Measurements from ENCODE around the gene DND1. TPM values are rescaled to one million over a fixed set of nuclear protein-coding genes. Genes with fewer than 3 reads are reported as not detected.
"Not testable (repeated sequence)": the region's sequence is repeated elsewhere in the genome, so short reads cannot be mapped to it uniquely, and the experiment has no call there.

Gene DND1
- total RNA-seq, 1 experiment from 2014 or later, result not detected

DNA sequence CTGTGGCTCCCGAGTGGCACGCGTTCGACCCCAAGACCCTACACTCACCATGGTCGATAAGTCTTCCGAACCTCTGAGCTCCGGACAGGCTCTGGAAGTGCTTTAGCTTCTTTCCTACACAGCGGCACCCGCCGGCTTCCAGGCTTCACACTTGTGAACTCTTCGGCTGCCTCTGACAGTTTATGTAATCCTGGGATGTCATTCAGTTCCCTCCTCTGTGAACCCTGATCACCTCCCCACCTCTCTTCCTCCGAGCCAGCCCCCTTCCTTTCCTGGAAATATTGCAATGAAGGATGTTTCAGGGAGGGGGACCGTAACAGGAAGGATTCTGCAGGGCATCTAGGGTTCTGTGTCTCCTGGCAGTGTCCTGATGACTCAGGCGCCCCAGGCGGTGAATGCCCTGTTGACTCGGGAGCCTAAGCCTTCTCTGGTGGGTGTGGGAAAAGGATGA lies 40.3 kb downstream of the DND1 start, which contains the start of gene CD14:
TSS of gene CD14 (minus strand) at position 155 of the 451 bp plus-strand sequence. CDS start at position 51, 104 bp downstream.
- in situ Hi-C loops (cut with HindIII; ENCODE audit: low sequenced_read_pairs), result no loop called here
- peak; percentile 74 for DNase-seq (ENCODE audit: low spot score)

DNA sequence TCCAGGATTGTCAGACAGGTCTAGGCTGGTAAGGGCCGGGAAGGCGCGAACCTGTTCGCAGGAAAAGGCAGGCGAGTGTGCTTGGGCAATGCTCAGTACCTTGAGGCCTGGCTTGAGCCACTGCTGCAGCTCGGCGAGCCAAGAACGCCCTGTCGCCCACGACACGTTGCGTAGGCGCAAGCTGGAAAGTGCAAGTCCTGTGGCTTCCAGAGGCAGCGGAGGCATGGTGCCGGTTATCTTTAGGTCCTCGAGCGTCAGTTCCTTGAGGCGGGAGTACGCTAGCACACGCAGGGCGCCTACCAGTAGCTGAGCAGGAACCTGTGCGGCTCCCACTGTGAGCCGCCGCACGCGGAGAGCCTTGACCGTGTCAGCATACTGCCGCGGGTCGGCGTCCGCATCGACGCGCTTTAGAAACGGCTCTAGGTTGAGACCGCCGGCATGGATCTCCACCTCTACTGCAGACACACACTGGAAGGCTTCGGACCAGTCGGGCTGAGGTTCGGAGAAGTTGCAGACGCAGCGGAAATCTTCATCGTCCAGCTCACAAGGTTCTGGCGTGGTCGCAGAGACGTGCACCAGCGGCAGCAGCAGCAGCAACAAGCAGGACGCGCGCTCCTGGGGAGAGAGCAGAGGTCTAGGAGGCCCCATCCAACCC lies 40.9 kb downstream of the DND1 start:
- peak; percentile 85 for DNase-seq (ENCODE audit: low spot score)
- in situ Hi-C loops (cut with HindIII; ENCODE audit: low sequenced_read_pairs), result no loop called here

DNA sequence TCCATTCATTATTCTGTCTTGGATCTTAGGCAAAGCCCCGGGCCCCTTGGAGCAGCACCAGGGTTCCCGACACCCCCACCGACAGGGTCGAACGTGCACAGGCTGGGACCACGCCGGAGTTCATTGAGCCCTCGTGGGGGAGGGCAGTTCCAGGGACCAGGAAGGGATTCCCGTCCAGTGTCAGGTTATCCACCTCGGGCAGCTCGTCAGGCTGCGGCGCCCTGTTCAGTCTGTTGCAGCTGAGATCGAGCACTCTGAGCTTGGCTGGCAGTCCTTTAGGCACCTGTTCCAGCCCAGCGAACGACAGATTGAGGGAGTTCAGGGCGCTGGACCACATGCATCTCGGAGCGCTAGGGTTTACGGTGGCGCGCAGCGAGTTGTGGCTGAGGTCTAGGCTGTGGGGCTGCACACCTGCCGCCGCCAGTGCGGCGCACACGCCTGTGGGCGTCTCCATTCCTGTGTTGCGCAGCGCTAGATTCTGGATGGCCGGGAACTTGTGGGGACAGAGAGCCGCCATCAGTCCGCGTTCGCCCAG lies 41.5 kb downstream of the DND1 start:
- in situ Hi-C loops (cut with HindIII; ENCODE audit: low sequenced_read_pairs), result no loop called here

DNA sequence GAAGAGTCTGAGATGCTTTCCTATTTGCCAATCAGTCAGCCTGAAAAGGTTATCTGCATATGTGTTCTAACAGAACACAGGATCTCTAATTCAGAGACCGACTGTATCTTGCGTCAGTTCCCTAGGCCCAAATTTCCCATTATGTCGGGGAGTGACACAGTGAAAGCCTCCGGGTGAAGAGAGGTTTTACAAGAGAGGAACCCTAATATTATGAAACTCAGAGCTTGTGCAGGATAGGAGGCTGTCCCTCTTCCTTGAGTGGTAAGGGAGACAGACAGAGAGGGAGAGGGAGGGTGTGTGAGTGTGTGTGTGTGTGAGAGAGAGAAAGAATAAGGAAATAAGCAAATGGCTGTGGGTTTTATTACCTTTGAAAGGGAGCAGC lies 42.3 kb downstream of the DND1 start:
- in situ Hi-C loops (cut with HindIII; ENCODE audit: low sequenced_read_pairs), result no loop called here
- DNase-seq (ENCODE audit: low spot score), result peak; percentile 52

More for the DNA sequence above, 41.5 kb downstream of the DND1 start:
- peak; percentile 75 for DNase-seq (ENCODE audit: low spot score)

DNA sequence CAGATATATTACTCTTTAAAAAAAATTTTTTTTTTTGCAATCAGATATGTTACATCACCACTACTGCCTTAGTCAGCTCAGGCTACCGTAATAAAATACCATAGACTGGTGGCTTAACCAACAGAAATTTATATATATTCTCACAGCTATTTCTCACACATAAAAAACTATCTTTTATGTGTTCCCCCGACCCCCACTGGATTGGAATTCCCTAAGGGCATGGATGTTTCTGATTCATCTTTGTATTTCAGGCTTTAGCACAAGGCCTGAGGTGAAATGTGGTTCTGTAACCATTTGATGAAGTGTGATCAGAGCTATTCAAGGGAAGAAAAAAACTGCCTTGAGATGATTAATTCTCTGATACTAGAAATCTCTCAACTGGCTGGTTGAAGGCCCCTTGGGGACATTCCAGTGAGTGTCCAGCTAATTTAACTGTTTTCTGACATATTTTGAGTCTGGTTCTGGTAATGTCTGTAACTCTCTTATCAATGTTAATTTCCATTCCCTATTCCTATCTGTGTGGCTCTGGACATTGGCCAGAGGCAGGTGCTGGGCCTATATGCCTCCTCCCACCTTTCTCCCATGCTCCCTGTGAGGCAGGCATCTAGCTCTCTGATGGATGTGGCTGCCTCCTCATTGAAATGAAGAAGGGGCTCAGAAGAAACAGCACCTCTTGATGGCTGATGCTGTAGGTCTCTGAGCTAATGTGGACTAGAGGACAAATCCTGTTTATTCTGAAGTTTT lies 42.9 kb downstream of the DND1 start:
- in situ Hi-C loops (cut with HindIII; ENCODE audit: low sequenced_read_pairs), result no loop called here

DNA sequence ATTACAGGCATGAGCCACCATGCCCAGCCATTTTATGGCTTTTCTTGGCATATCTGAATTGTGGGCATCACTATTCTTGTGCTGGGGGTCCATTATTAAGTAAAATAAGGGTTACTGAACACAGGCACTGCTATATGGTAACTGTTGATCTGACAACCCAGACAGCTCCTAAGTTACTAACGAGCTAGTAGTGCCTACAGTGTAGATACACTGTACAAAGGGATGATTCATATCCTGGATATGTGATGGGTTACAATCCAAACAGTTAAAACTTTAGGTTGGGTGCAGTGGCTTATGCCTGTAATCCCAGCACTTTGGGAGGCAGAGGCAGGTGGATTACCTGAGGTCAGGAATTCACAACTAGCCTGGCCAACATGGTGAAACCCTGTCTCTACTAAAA lies 44.7 kb downstream of the DND1 start:
- in situ Hi-C loops (cut with HindIII; ENCODE audit: low sequenced_read_pairs), result no loop called here
- DNase-seq (ENCODE audit: low spot score), result no peak

More for the DNA sequence above, 42.9 kb downstream of the DND1 start:
- DNase-seq (ENCODE audit: low spot score), result peak; percentile 6

DNA sequence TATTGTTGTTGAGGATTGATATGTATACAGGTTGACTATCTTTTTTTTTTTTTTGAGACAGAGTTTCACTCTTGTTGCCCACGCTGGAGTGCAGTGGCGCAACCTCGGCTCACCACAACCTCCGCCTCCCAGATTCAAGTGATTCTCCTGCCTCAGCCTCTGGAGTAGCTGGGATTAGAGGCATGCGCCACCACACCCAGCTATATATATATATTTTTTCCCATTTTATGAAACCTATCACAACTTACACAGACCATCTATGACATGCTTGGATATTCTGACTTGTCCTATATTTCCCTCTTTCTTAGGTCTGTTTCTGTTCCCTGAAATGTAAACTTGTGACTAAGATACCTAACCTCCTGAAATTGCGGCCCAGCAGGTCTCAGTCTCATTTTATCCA lies 45.4 kb downstream of the DND1 start:
- in situ Hi-C loops (cut with HindIII; ENCODE audit: low sequenced_read_pairs), result no loop called here
- DNase-seq (ENCODE audit: low spot score), result no peak

DNA sequence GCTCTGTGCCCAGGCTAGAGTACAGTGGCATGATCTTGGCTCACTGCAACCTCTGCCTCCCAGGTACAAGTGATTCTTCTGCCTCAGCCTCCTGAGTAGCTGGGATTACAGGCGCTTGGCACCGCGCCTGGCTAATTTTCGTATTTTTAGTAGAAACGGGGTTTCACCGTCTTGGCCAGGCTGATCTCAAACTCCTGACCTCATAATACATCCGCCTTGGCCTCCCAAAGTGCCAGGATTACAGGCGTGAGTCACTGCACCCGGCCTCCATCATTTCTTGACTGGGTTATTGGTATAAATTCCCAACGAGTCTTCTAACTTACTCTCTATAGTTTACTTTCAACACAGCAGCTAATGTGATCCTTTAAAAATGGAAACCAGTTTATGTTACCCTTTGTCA lies 48.5 kb downstream of the DND1 start:
- in situ Hi-C loops (cut with HindIII; ENCODE audit: low sequenced_read_pairs); DNase-seq (ENCODE audit: low spot score): not testable (repeated sequence)

DNA sequence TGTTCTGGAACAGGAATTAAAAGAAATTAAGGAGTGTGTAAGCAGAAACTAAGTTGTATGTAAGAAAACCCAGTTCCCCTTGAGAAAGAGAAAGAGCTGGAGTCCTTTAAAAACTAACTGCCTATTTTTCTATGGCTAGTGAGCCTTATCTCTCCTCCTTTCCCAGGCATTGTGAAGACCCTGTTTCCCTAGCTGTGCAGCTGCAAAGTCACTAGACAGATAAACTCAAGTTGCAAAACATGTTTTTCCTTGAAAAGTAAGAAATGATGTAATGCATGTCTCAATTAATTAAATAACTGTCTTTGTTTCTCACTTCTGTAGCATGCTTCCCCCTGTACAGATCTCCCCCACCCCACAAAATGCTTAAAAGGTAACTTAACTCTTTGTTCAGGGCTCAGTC lies 50.3 kb downstream of the DND1 start:
- in situ Hi-C loops (cut with HindIII; ENCODE audit: low sequenced_read_pairs); DNase-seq (ENCODE audit: low spot score): not testable (repeated sequence)

DNA sequence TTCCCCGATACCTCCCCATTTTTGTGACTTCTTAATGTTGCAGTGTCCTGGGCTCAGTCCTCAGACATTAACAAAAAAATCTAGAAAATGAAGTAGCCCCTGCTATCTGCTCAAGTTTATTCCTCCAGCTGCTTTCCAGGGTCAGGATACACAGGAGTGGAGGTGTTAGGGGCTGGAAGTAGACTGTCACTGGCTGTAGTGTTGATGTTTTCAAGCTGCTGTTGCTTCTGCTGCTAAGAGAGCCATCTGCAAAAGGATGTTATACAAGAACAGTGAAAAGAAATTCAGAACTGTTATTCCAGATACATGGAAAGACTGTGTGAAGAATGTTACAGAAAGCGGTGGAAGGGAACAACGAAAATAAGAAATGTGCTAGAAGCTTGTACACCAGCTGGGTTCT lies 51.1 kb downstream of the DND1 start:
- in situ Hi-C loops (cut with HindIII; ENCODE audit: low sequenced_read_pairs), result no loop called here
- no peak for DNase-seq (ENCODE audit: low spot score)

Other genes starting within 250 kb of the DND1 start
- 1.3 TPM in 1 of 2 replicates, not detected in the other for gene EIF4EBP3, start 125.9 kb downstream of the DND1 start, total RNA-seq (2014; rRNA removed; shearing (Covaris generic))
- gene SRA1, start 116.1 kb downstream of the DND1 start, total RNA-seq (2014; rRNA removed; shearing (Covaris generic)), result 50.9 and 53.8 TPM in 2 replicates
- 11.6 and 27.4 TPM in 2 replicates for gene APBB3, start 109.0 kb downstream of the DND1 start, total RNA-seq (2014; rRNA removed; shearing (Covaris generic))
- gene SLC35A4, start 108.7 kb downstream of the DND1 start, total RNA-seq (2014; rRNA removed; shearing (Covaris generic)), result 24.4 and 44.6 TPM in 2 replicates
- not detected in 2 replicates for gene CD14, start 40.4 kb downstream of the DND1 start, total RNA-seq (2014; rRNA removed; shearing (Covaris generic))
- gene TMCO6, start 34.1 kb downstream of the DND1 start, total RNA-seq (2014; rRNA removed; shearing (Covaris generic)), result 11.0 and 35.3 TPM in 2 replicates
- gene NDUFA2, start 25.9 kb downstream of the DND1 start, total RNA-seq (2014; rRNA removed; shearing (Covaris generic)), result 75.7 and 84.8 TPM in 2 replicates
- gene IK, start 25.7 kb downstream of the DND1 start, total RNA-seq (2014; rRNA removed; shearing (Covaris generic)), result 20.7 and 34.3 TPM in 2 replicates
- gene WDR55, start 8.7 kb downstream of the DND1 start, total RNA-seq (2014; rRNA removed; shearing (Covaris generic)), result 19.3 and 27.2 TPM in 2 replicates
- 76.3 and 80.6 TPM in 2 replicates for gene HARS1, start 17.8 kb upstream of the DND1 start, total RNA-seq (2014; rRNA removed; shearing (Covaris generic))
- 20.9 and 30.0 TPM in 2 replicates for gene HARS2, start 17.9 kb upstream of the DND1 start, total RNA-seq (2014; rRNA removed; shearing (Covaris generic))
- gene ZMAT2, start 26.9 kb upstream of the DND1 start, total RNA-seq (2014; rRNA removed; shearing (Covaris generic)), result 34.1 and 43.1 TPM in 2 replicates
- gene PCDHA1, start 112.6 kb upstream of the DND1 start, total RNA-seq (2014; rRNA removed; shearing (Covaris generic)), result 0.03 TPM in 1 of 2 replicates, not detected in the other
- gene PCDHA2, start 121.3 kb upstream of the DND1 start, total RNA-seq (2014; rRNA removed; shearing (Covaris generic)), result not detected in 2 replicates
- gene PCDHA3, start 127.5 kb upstream of the DND1 start, total RNA-seq (2014; rRNA removed; shearing (Covaris generic)), result not detected in 2 replicates
- gene PCDHA4, start 133.5 kb upstream of the DND1 start, total RNA-seq (2014; rRNA removed; shearing (Covaris generic)), result 4.2 and 5.4 TPM in 2 replicates
- under 0.01 and 0.31 TPM in 2 replicates for gene PCDHA5, start 148.0 kb upstream of the DND1 start, total RNA-seq (2014; rRNA removed; shearing (Covaris generic))
- gene PCDHA6, start 154.4 kb upstream of the DND1 start, total RNA-seq (2014; rRNA removed; shearing (Covaris generic)), result not detected in 2 replicates
- gene PCDHA7, start 160.7 kb upstream of the DND1 start, total RNA-seq (2014; rRNA removed; shearing (Covaris generic)), result 0.43 TPM in 1 of 2 replicates, not detected in the other
- gene PCDHA8, start 167.6 kb upstream of the DND1 start, total RNA-seq (2014; rRNA removed; shearing (Covaris generic)), result 0.03 TPM in 1 of 2 replicates, not detected in the other
- gene PCDHA9, start 174.8 kb upstream of the DND1 start, total RNA-seq (2014; rRNA removed; shearing (Covaris generic)), result not detected in 2 replicates
- gene PCDHA10, start 182.3 kb upstream of the DND1 start, total RNA-seq (2014; rRNA removed; shearing (Covaris generic)), result under 0.01 and 0.06 TPM in 2 replicates
- gene PCDHA11, start 195.4 kb upstream of the DND1 start, total RNA-seq (2014; rRNA removed; shearing (Covaris generic)), result 6.6 and 7.1 TPM in 2 replicates
- 3.0 and 8.2 TPM in 2 replicates for gene PCDHA12, start 201.7 kb upstream of the DND1 start, total RNA-seq (2014; rRNA removed; shearing (Covaris generic))
- gene PCDHA13, start 208.5 kb upstream of the DND1 start, total RNA-seq (2014; rRNA removed; shearing (Covaris generic)), result 0.54 and 0.86 TPM in 2 replicates